Omental fat pad (tissue), 4 donors: Measurements from ENCODE around the gene DLG2. TPM values are rescaled to one million over a fixed set of nuclear protein-coding genes. Genes with fewer than 3 reads are reported as not detected.

ENCODE experiments used
- ATAC-seq: fragments of 150-250 bp; one replicate; pipeline ENCODE4 v1.9.1; 2016; ENCODE audit warnings: mild to moderate bottlenecking, moderate library complexity; ENCODE audit not compliant: low FRiP score
- DNase-seq: peaks from one replicate; pipeline ENCODE4 v3.0.0-alpha.2; 2019; ENCODE audit warnings: low spot score
- CTCF ChIP-seq, 3 donors: fragments of 450-650 bp; IDR thresholded peaks; one replicate each; pipeline ENCODE4 v1.5.1; 2016 to 2017; ENCODE audit warnings: antibody characterized with exemption in 3 of 3, mild to moderate bottlenecking in 3 of 3, moderate library complexity in 2 of 3
- total RNA-seq, 4 donors: library from RNA; depleted of rRNA; stranded (reverse); fragments of >200 nt; gene quantifications; one replicate each; pipeline ENCODE4 v1.1.0, GENCODE V29; 2016

Gene DLG2
- total RNA-seq, 4 donors from 2014 or later: 4.8 to 13.2 (median 8.1) TPM

- ATAC-seq (no peak), DNase-seq (no peak)
- no peak for TF ChIP-seq CTCF (IDR thresholded peaks at IDR 0.05)
These were observed 1356.7 kb downstream of the DLG2 start for GRCh38 chr11:84270466-84270865.

GRCh38 chr11:84264066-84264465 lies 1363.1 kb downstream of the DLG2 start:
- ATAC-seq (no peak), DNase-seq (no peak)
- TF ChIP-seq CTCF (IDR thresholded peaks at IDR 0.05): no peak

- no peak for ATAC-seq
- no peak for TF ChIP-seq CTCF (IDR thresholded peaks at IDR 0.05)
These were observed 1365.4 kb downstream of the DLG2 start for GRCh38 chr11:84261707-84262106.

GRCh38 chr11:84260862-84261261 lies 1366.3 kb downstream of the DLG2 start:
- no peak for TF ChIP-seq CTCF (IDR thresholded peaks at IDR 0.05)
- ATAC-seq (no peak), DNase-seq (no peak)

More at GRCh38 chr11:84261707-84262106, 1365.4 kb downstream of the DLG2 start:
- no peak for DNase-seq

GRCh38 chr11:84256618-84257017 lies 1370.5 kb downstream of the DLG2 start:
- ATAC-seq (no peak), DNase-seq (no peak)
- TF ChIP-seq CTCF (IDR thresholded peaks at IDR 0.05): no peak

GRCh38 chr11:84255483-84255882 lies 1371.7 kb downstream of the DLG2 start:
- no peak for ATAC-seq
- DNase-seq: no peak
- TF ChIP-seq CTCF (IDR thresholded peaks at IDR 0.05): no peak

GRCh38 chr11:84250834-84251613 lies 1376.1 kb downstream of the DLG2 start:
- no peak for TF ChIP-seq CTCF (IDR thresholded peaks at IDR 0.05)
- ATAC-seq: no peak
- DNase-seq: no peak
